Trophoblast cell (in vitro differentiated cells and primary cell): ENCODE data around the gene SYNPR.

Source experiments
- DNase-seq, 2 donors: peaks; one replicate each; pipeline ENCODE4 v3.0.0-alpha.2; 2016
- H2AFZ ChIP-seq: 2 replicates; pipeline ENCODE4 v1.6.1; 2013; ENCODE audit warnings: low read length, moderate library complexity, mild to moderate bottlenecking; ENCODE audit not compliant: insufficient read depth, poor library complexity
- H2AK5ac ChIP-seq: 2 replicates; pipeline ENCODE4 v1.6.1; 2013; ENCODE audit warnings: mild to moderate bottlenecking, low read length
- H2BK120ac ChIP-seq: 2 replicates; pipeline ENCODE4 v1.6.1; 2013; ENCODE audit warnings: low read length, mild to moderate bottlenecking, moderate library complexity; ENCODE audit not compliant: insufficient read depth, poor library complexity
- H2BK12ac ChIP-seq: 2 replicates; pipeline ENCODE4 v1.6.1; 2013; ENCODE audit warnings: mild to moderate bottlenecking, low read length, moderate library complexity
- H2BK5ac ChIP-seq: 2 replicates; pipeline ENCODE4 v1.6.1; 2013; ENCODE audit warnings: low read length, low read depth, moderate library complexity, mild to moderate bottlenecking; ENCODE audit not compliant: poor library complexity
- H3K14ac ChIP-seq: 2 replicates; pipeline ENCODE4 v1.6.1; 2013; ENCODE audit warnings: mild to moderate bottlenecking, low read length
- H3K18ac ChIP-seq: 2 replicates; pipeline ENCODE4 v1.6.1; 2013; ENCODE audit warnings: mild to moderate bottlenecking, low read length
- H3K23ac ChIP-seq: 2 replicates; pipeline ENCODE4 v1.6.1; 2013; ENCODE audit warnings: low read length
- H3K27ac ChIP-seq: 2 replicates; pipeline ENCODE4 v1.5.1; 2013; ENCODE audit warnings: low read depth, mild to moderate bottlenecking, inconsistent platforms, low read length, moderate library complexity
- H3K27me3 ChIP-seq: 2 replicates; pipeline ENCODE4 v1.6.1; 2013; ENCODE audit warnings: inconsistent platforms, mild to moderate bottlenecking, low read length, moderate library complexity; ENCODE audit not compliant: insufficient read depth
- H3K36me3 ChIP-seq, 2 experiments: 1 replicate in 1 of 2; 2 replicates in 1 of 2; pipeline ENCODE4 v1.6.1; 2013; ENCODE audit warnings: low read length in 2 of 2, mild to moderate bottlenecking in 2 of 2, moderate library complexity in 1 of 2; ENCODE audit not compliant: insufficient read depth in 2 of 2, control insufficient read depth in 1 of 2
- H3K4ac ChIP-seq: 2 replicates; pipeline ENCODE4 v1.6.1; 2013; ENCODE audit warnings: low read depth, mild to moderate bottlenecking, low read length, moderate library complexity
- H3K4me1 ChIP-seq, 2 experiments: 1 replicate in 1 of 2; 2 replicates in 1 of 2; pipeline ENCODE4 v1.6.1; 2013; ENCODE audit warnings: low read length in 2 of 2, mild to moderate bottlenecking in 2 of 2, moderate library complexity in 1 of 2; ENCODE audit not compliant: insufficient read depth in 2 of 2, control insufficient read depth in 1 of 2
- H3K4me2 ChIP-seq: 2 replicates; pipeline ENCODE4 v1.6.1; 2013; ENCODE audit warnings: inconsistent platforms, mild to moderate bottlenecking, low read length, moderate library complexity
- H3K4me3 ChIP-seq: 2 replicates; pipeline ENCODE4 v1.5.1; 2013; ENCODE audit warnings: mild to moderate bottlenecking, low read depth, low read length, inconsistent platforms
- H3K79me1 ChIP-seq: one replicate; pipeline ENCODE4 v1.6.1; 2013; ENCODE audit warnings: low read length
- H3K79me2 ChIP-seq: 2 replicates; pipeline ENCODE4 v1.6.1; 2013; ENCODE audit warnings: low read length, mild to moderate bottlenecking; ENCODE audit not compliant: control insufficient read depth, insufficient read depth, poor library complexity
- H3K9ac ChIP-seq: 2 replicates; pipeline ENCODE4 v1.6.1; 2013; ENCODE audit warnings: mild to moderate bottlenecking, low read length
- H3K9me3 ChIP-seq: 2 replicates; pipeline ENCODE4 v1.6.1; 2013; ENCODE audit warnings: low read depth, mild to moderate bottlenecking, control low read depth, inconsistent platforms, low read length; ENCODE audit not compliant: insufficient read depth
- H4K12ac ChIP-seq: 2 replicates; pipeline ENCODE4 v1.6.1; 2013; ENCODE audit warnings: low read depth, mild to moderate bottlenecking, low read length, moderate library complexity
- H4K8ac ChIP-seq: 2 replicates; pipeline ENCODE4 v1.6.1; 2013; ENCODE audit warnings: low read depth, mild to moderate bottlenecking, low read length, moderate library complexity
- H4K91ac ChIP-seq: one replicate; pipeline ENCODE4 v1.6.1; 2013; ENCODE audit warnings: low read depth, mild to moderate bottlenecking, low read length, moderate library complexity
- WGBS: extraction: QIAGEN DNeasy Blood & Tissue Kit; methylation state at CpG from one replicate; pipeline ENCODE4 v1.1.7; 2013; ENCODE audit warnings: missing lambda C conversion rate; ENCODE audit not compliant: insufficient read length, insufficient coverage; ENCODE audit errors: extremely low coverage; 5-methylcytosine and 5-hydroxymethylcytosine counted together

Gene SYNPR

GRCh38 chr3:63467392-63467791 lies 189.3 kb downstream of the SYNPR start:
- WGBS = no CpG with 5 or more reads among the region's 3 CpGs
- Histone ChIP-seq H4K91ac (no peak overlapping the region), H2BK5ac (no peak overlapping the region), H3K27ac (no peak overlapping the region), H3K4me2 (no peak overlapping the region), H4K8ac (no peak overlapping the region), H3K9ac (no peak overlapping the region), H3K79me2 (no peaks in the 10 kb centered on the region), H3K79me1 (no peaks in the 10 kb centered on the region), H3K27me3 (no peaks in the 10 kb centered on the region), H4K12ac (no peak overlapping the region), H2AK5ac (no peak overlapping the region), H3K23ac (no peak overlapping the region), H3K4me1 (no peaks in the 10 kb centered on the region), H2BK120ac (no peak overlapping the region), H3K9me3 (peaks cover 3% of the 10 kb centered on the region), H3K36me3 (no peaks in the 10 kb centered on the region), H3K18ac (no peak overlapping the region), H3K14ac (no peak overlapping the region), H3K4me3 (no peak overlapping the region), H2BK12ac (no peak overlapping the region), H2AFZ (no peak overlapping the region), H3K4ac (no peak overlapping the region)
- DNase-seq = peak in 1 of 2 donors; percentile 17

- H3K36me3 ChIP-seq = no peaks in the 10 kb centered on the region
- H3K23ac ChIP-seq = no peak overlapping the region
- no peak overlapping the region for H4K91ac ChIP-seq
- DNase-seq = no peak
- no peaks in the 10 kb centered on the region for H3K79me1 ChIP-seq
- no peak overlapping the region for H3K14ac ChIP-seq
- no peaks in the 10 kb centered on the region for H3K27me3 ChIP-seq
- no peak overlapping the region for H2BK5ac ChIP-seq
- H2BK120ac ChIP-seq = no peak overlapping the region
- no peak overlapping the region for H2AFZ ChIP-seq
- no peaks in the 10 kb centered on the region for H3K79me2 ChIP-seq
- H3K9me3 ChIP-seq = peaks cover 3% of the 10 kb centered on the region
- no peak overlapping the region for H4K8ac ChIP-seq
- no peak overlapping the region for H2BK12ac ChIP-seq
- no peak overlapping the region for H3K4ac ChIP-seq
- no peak overlapping the region for H3K18ac ChIP-seq
- H3K4me2 ChIP-seq = no peak overlapping the region
- no peak overlapping the region for H3K4me3 ChIP-seq
- no peak overlapping the region for H3K27ac ChIP-seq
- WGBS = no CpG with 5 or more reads among the region's 1 CpG
- H4K12ac ChIP-seq = no peak overlapping the region
- no peak overlapping the region for H2AK5ac ChIP-seq
- no peak overlapping the region for H3K9ac ChIP-seq
- H3K4me1 ChIP-seq = no peaks in the 10 kb centered on the region
Observed at GRCh38 chr3:63470745-63471144, 192.6 kb downstream of the SYNPR start.

- no CpG with 5 or more reads among the region's 5 CpGs for WGBS
- Histone ChIP-seq H3K4me2 (no peak overlapping the region), H3K4me1 (no peaks in the 10 kb centered on the region), H3K27ac (no peak overlapping the region), H2BK120ac (no peak overlapping the region), H3K9ac (no peak overlapping the region), H4K8ac (no peak overlapping the region), H2BK5ac (no peak overlapping the region), H3K9me3 (peaks cover 3% of the 10 kb centered on the region), H2BK12ac (no peak overlapping the region), H3K36me3 (no peaks in the 10 kb centered on the region), H3K4me3 (no peak overlapping the region), H3K79me2 (no peaks in the 10 kb centered on the region), H3K4ac (no peak overlapping the region), H2AK5ac (no peak overlapping the region), H3K14ac (no peak overlapping the region), H3K79me1 (no peaks in the 10 kb centered on the region), H3K18ac (no peak overlapping the region), H4K91ac (no peak overlapping the region), H2AFZ (no peak overlapping the region), H3K23ac (no peak overlapping the region), H4K12ac (no peak overlapping the region), H3K27me3 (no peaks in the 10 kb centered on the region)
- DNase-seq = no peak
Observed at GRCh38 chr3:63471781-63472180, 193.7 kb downstream of the SYNPR start.

GRCh38 chr3:63473641-63474166 lies 195.6 kb downstream of the SYNPR start:
- no peak overlapping the region for H3K14ac ChIP-seq
- H3K27me3 ChIP-seq = no peaks in the 10 kb centered on the region
- no peaks in the 10 kb centered on the region for H3K4me1 ChIP-seq
- no peak overlapping the region for H4K12ac ChIP-seq
- no peaks in the 10 kb centered on the region for H3K79me1 ChIP-seq
- H3K4me3 ChIP-seq = no peak overlapping the region
- no peak overlapping the region for H3K4ac ChIP-seq
- no peak overlapping the region for H2AFZ ChIP-seq
- H3K9me3 ChIP-seq = peaks cover 7% of the 10 kb centered on the region
- H3K18ac ChIP-seq = no peak overlapping the region
- DNase-seq = no peak
- no peak overlapping the region for H3K27ac ChIP-seq
- no peak overlapping the region for H2BK12ac ChIP-seq
- H2BK5ac ChIP-seq = no peak overlapping the region
- H3K36me3 ChIP-seq = no peaks in the 10 kb centered on the region
- no peak overlapping the region for H4K8ac ChIP-seq
- H3K9ac ChIP-seq = no peak overlapping the region
- no peak overlapping the region for H2BK120ac ChIP-seq
- no peak overlapping the region for H4K91ac ChIP-seq
- WGBS = no CpG with 5 or more reads among the region's 6 CpGs
- H3K23ac ChIP-seq = no peak overlapping the region
- no peaks in the 10 kb centered on the region for H3K79me2 ChIP-seq
- H2AK5ac ChIP-seq = no peak overlapping the region
- H3K4me2 ChIP-seq = no peak overlapping the region
